ENCODE measurements around the gene TRMT44.
"Not testable (repeated sequence)": the region's sequence is repeated elsewhere in the genome, so short reads cannot be mapped to it uniquely, and the experiment has no call there.

Gene TRMT44

DNA sequence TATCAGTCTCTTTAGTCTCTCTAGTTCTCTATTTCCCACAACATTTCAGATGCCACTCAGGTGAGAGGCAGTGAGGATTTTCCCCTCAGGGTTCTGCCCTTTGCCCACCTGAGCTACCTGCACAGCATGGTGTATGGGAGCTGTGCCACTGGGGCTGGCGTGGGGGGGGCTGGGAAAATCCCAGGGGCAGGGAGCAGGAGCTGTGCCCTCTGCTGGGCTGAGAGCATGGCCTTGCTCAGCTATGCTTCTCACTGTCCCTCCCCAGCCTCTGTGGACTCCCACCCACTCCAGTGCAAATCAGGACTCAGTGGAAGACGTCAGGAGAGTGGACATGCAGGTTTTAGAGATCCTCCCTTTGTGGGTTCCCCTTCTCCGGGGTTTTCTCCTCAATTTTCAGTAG is 57.2 kb downstream of the TRMT44 start:
- no peak for DNase-seq

DNA sequence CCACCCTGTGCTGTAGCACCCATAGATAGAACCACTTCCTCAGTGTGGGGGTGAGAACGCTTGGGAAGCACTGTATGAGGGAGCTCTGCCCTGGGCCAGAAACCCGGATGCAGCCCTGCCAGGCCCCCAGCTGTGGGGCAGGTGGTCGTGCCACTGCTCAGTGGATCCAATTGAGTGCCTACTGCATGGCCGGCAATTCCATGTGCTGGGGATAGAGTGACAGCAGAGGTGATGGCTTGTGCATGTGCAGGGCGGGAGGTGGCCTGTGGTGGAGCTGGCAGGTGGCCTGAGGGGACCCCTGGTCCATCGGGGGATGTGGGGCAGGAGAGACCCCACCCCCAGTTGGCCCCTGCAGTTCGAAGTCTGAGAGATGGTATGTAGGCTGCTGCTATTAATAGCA is 60.4 kb downstream of the TRMT44 start:
- no peak for DNase-seq

DNA sequence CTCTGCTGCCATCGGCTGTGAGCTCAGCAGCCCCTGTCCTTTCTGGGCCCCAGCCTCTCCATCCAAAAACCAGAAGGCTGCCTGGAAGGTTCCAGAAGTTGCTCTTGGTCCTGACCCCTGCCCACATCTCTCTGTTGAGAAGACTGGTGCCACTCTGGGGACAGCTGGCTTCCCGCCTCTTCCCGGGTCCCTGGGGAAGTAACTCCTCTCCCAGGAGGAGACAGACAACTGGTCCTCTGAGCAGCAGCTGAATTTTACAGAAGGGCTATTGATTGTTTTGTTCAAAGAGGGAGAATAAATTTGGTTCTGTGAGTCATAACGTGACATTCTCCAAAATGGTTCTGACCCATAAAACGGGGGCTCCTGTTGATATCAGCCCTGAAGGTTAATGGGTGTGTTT is 61.2 kb downstream of the TRMT44 start:
- DNase-seq, result peak; percentile 4

DNA sequence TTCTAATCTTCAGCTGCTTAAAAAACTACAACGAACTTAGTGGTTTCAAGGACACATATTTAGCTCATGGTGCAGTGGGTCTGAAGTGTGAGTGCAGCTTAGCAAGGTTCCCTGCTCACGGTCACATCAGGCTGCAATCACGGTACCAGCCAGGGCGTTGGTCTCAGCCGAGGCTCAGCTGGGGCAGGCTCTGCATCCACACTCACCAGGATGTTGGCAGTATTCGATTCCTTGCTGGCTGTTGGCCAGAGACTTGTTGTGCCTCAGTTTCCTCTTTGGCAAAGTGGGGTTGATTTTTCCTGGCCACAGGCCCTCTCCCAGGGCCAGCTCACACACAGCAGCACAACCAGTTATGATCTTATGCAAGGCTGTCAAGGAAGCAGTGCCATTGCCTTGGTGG is 61.8 kb downstream of the TRMT44 start:
- DNase-seq, result no peak

DNA sequence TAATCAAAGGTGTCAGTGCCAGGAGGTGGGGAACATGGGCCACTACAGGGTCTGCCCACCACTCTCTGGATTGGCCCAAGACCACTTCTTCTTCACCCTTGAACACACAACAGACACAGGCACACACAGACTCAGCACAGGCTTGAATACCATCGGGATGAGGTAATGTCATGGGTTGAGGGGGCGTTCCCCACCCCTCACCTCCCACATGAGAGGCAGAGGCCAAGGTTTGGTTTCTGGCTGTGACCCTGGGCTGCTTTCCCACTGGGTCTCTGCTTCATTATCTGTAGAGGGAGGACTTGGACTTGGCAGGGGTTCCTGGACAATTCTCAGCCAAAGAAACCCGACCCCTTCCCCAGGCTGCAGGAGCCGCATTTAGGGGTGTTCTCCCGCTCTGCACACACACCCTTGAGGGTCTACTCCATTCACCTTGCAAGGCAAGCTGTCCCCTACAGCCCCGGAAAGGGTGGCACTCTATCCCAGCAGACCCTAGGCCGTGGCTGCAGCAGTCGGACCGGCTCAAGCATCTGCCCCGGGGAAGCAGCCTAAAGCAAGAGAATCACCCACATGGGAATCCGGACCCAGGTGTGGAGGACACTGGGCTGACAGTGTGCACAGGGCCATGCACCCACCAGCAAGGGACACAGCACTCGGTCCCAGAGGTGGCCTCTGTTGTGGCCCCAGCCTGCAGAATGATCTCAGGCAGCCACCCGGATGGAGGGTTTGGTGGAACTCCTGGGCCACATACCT is 62.4 kb downstream of the TRMT44 start:
- no peak for DNase-seq

DNA sequence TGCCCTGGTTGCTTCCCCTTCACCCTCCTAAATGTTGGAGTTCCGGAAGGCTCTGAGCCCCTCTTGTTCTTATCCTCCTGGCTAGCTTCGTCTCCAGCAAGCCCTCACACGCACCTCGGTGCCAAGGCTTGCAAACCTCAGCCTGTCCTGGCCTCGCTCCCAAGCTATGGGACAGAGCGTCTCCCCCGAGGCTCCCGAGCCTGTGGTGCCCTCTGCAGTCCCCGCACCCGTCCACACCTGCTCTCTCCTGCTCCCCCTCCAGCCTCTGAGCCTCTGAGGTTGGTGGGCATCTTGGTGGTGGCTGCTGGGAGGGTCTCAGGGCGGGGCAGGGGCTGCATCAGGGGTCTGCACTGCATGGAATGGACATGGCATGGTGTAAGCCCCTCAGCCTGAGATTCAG is 63.2 kb downstream of the TRMT44 start:
- DNase-seq, result no peak

DNA sequence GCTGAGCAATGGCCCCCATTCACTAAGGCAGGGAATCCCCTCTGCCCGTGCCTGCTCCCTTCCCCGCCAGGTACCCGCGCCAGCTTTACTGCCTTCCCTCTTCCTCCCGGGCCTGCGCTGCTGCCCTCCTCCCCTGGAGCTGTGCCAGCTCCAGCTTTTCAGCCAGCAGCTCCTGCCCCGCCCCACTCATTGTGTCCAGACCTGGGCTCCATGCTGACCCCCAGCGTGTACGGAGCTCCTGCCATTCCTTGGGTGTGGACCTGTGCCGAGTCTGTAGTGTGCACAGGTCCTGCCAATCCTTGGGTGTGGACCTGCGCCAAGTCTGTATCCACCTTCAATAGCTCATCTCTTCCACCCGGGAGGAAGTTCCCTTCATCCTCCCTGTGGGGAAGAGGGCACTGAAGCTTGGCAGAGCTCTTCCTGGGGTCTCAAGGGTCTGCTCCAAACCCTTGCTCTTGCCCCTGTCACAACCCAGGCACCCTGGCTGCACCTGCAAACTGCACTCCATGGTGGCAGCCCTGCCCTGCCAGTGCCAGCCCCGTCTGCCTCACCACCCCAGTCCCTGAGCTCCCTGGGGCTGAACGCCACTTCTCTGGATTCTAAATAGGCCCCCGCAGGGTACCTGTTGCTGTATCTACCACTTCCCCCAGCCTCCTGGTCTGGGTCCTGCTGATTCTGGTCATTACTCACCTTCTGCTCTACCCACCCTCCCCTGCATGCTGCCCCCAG is 63.9 kb downstream of the TRMT44 start:
- peak; percentile 6 for DNase-seq

DNA sequence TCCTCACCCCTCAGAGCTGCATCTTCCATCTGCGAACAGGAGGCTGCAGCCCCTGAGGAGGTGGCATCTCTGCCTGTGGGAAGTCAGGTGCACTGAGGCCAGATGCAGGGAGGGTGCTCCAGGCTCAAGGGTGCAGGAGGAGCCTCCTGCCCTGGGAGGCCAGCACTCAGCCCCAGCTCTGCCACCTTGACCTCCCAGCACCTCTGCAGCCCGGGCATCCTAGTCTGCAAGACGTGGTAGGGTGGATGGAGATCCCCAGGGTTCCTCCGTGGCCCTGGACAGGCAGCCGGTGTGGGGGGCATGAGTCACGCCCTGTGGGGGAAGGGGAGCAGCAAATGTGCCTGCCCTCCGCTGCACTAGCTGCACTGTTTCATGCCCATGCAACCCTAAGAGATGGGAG is 64.7 kb downstream of the TRMT44 start:
- no peak for DNase-seq

DNA sequence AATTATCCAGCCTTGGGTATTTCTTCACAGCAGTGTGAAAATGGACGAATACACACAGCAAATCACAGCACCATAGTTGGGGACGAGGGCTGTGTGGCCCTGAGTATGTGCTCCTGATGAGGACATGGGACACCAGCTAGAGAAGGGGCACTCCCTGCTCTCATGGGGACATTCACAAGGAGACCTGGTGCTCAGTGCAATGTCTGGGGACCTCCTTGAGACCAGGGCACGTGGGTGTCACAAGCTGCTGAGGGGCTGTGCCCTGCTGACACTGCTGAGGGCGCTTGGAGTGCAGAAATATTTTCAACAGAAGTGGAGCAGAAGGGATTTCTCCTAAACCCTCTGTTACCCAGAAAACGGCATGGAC is 65.4 kb downstream of the TRMT44 start:
- DNase-seq, result no peak

DNA sequence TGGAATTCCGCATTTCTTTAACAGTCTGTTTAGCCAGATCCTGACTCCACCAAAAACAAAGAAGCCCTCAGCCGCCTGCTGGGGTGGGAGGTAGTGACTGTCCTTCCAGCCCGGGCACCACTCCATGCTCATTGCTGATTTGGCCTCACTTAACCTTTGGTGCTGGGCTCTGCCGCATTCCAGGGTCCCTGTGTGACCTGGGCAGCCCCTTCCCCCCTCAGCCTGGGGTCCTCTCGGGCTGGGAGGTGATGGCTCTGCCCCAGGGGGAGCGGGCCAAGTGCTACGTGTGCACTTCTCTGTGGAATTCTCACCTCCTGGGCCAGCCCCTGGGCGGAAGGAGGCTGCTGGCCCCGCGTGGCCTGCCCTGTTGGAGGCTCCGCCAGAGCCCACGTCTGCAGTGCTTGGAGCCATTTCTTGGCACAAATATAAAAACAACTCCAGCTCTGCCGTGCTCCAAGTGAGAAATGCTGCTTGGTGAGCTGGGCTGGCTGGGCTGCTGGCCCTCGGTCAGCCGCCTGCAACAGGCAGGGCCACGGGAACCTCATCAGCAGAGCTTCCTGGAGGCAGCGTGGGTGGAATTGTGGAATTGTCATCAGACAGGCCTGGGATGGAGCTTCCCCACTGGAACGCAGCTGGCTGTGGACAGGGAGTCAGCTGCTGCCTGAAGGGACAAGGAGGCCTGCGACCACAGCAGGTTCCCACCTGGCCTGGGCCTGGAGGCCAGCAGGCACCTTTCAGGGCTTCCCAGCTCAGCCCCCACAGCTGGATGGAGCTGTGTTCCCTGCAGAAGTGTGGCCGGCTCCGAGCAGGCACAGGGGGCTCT is 66.0 kb downstream of the TRMT44 start:
- DNase-seq, result no peak

DNA sequence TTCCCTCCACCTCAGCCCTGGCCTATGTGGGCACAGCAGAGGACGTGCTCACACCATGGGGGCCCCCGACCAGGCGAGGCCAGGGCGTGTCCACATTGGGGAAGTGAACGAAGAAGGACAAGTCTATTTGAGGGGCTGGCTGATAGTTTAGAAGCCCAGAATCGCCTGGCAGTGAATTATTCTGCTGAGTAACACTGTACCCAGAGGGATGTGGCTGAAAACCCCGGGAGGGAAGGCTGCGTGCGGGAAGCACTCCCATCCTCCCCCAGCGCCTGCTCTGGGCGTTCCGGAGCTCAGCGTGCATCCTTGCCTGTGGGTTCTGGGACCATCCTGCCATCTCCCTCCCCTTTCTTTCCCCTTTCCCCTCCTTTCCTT is 66.6 kb downstream of the TRMT44 start:
- DNase-seq, result no peak

DNA sequence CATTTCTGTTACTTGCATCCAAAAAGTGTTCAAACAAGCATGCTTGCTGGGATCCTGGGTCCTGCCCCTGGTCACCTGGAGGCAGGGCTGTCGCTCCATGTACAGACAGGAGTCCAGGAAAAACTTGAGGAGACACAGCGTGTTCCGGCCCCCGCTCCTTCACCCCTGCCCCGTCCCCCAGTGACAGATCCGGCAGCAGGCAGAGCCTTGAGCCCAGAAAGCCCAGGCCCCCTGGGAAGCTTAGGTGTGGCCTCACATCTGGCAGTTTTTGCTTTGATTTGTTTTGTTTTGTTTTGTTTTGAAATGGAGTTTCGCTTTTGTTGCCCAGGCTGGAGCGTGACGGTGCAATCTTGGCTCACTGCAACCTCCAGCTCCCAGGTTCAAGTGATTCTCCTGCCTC is 67.0 kb downstream of the TRMT44 start:
- peak; percentile 7 for DNase-seq

DNA sequence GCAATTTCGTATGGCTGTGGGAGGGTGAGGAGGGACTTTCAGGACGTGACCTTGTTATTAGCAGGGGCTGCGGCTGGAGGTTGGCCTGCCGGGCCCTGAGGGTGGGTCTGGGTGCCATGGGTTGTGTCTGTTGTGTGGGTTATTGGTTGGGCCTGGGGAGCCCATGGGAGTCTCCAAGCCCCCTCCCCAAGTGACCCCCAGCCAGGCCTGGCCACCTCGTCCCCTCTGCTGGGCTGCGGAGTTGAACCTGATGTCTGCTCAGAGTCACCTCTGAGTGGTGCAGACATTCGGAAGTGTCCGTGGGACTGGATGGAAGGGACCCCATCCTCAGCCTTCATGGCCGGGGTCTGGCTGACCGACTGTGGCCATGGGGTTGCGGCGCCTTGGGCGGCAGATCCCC is 67.7 kb downstream of the TRMT44 start:
- DNase-seq, result no peak

DNA sequence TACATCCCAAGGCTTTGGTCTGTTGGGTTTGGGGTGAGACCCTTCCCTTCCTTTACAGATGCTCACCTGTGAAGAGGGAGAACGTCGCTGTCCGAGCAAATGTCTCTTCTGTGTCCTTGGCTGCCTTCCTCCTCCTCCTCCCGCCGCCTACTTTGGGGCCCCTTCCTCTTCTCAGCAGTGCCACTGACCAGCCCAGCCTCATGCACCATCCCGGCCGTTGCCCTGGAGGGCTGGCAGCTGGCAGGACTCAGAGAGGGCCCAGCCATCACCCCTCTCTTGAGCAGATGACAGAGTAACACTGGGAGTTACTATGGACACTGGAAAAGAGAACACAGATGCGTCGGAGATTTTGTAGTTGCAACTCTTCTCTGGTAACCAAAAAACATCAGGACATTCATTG is 68.2 kb downstream of the TRMT44 start:
- no peak for DNase-seq

DNA sequence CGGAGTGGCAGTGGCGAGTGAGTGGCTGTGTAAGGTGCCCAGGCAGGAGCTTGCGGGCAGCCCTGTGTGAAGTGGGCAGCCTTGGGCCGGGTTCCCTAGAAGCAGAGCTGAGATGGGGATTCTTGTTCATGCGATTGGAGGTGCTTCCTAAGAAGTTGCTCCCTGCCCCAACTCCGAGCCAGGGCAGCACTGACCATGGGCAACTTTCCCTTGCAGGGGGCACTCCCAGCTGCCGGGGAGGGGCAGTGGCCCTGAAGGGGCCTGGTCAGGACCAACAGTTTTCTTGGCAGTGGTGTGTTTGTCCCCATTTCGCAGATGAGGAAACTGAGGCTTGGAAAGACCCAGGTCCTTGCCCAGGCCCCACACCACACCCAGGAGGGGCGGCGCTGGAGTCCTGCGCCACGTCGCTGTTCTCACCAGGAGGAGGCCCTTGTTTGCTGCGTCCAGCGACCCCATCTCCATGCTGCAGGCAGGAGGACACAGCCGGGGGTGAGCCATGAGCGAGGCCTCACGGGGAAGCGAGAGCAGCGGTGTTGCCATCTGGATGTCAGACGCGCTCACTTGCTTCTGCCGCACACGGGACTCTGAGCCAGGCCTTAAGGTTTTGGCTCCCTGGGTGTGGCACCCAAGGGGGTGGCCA is 68.9 kb downstream of the TRMT44 start:
- no peak for DNase-seq

DNA sequence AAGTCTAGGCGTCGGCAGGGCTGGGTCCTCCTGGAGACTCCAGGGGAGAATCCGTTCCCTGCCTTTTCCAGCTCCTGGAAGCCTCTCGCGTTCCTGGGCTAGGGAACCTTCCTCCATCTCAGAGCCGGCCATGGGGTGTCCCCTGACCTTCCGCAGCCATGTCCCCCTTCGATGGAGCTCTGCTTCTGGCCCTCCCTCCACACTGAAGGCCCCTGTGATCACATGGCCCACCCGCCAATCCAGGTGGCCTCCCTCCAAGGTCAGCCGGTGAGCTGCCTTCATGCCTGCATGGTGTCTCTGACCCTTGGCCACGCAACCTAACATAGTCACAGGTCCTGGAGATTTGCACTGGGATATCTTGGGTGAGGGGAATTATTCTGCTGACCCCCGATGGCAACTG is 69.6 kb downstream of the TRMT44 start:
- DNase-seq, result no peak

DNA sequence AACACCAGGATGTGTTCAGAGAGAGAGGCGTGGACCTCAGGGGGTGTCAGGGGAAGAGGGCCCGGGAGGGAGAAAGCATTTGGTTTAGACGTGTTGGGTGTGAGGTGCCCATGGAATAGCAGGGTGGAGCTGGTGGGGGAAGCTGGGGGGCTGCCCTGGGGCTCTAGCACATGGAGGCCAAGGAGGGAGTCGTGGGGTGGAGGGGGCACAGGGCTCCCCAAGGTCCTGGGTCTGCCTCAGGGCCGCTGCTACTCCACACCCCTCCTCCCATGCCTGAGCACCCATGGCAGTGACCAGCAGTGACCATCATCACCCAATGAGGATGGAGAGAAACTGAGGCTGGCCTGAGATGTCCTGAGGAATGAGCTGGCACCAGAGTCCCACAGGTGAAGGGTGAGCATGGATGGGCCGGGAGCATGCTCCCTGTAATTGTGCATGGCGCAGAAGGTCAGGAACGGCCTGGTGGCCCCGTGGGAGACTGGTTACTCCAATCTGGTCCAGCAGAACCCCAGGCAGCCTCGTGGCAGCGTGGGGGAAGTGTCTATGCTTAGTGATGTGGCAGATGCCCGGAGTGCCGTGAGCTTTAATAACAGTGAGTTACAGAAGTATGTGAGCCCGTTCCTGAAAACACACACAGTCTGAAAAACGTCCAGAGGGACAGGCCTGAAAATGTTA is 70.2 kb downstream of the TRMT44 start:
- no peak for DNase-seq

DNA sequence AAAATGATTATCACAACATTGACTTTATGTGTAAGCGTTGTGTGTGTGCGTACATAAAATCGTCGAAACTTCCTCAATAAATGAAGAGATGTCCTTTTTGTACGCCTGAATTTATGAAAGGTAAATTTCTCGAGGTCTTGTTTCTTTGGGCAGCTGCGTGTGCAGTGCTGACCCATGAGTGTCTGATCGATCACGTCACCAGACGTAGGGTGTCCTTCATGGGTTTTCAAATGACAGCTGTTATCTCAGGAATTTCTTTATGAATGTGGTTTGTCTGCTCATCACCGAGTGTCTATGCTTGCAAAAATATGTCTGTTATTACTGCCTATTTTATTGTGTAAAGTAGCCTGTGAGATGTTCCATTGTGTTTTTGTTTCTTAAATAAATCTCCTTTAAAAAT is 71.9 kb downstream of the TRMT44 start:
- DNase-seq, result no peak

DNA sequence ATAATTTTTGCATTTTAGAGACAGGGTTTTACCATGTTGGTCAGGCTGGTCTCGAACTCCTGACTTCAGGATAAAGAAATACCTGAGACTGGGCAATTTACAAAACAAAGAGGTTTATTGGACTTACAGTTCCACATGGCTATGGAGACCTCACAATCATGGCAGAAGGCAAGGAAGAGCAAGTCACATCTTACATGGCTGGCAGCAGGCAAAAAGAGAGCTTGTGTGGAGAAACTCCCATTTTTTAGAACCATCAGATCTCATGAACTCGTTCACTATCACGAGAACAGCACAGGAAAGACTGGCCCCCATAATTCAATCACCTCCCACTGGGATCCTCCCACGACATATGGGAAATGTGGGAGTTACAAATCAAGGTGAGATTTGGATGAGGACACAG is 72.5 kb downstream of the TRMT44 start:
- not testable (repeated sequence) for DNase-seq

DNA sequence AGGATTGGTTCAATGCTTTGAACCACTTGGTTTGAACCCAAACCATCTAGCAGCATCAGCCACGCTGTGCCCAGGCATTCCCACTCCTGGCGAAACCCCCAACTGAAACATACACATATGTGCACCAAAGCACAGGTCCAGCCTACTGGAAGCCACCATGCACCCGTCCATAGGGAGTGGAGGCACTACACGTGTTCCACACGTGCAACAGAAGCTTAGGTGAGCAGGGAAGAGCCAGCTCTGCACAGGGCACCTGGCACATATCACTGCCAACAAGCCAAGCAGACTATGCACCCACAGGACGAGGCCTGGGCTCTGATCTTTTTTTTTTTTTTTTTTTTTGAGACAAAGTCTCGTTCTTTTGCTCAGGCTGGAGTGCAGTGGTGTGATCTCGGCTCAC is 73.4 kb downstream of the TRMT44 start:
- DNase-seq, result no peak

DNA sequence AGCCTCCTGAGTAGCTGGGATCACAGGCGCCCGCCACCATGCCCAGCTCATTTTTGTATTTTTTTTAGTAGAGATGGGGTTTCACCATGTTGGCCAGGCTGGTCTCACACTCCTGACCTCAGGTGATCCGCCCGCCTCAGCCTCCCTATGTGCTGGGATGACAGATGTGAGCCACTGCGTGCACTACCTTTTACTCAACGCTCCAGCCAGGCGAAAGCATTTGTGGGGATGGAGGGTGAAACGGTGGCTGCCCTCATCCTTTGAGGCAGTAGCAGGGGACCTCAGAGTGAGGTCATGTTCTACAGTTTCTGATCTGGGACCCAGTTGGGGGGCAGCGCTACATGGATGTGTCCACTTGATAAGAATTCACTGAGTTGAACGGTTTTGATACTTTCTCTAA is 73.8 kb downstream of the TRMT44 start:
- no peak for DNase-seq

DNA sequence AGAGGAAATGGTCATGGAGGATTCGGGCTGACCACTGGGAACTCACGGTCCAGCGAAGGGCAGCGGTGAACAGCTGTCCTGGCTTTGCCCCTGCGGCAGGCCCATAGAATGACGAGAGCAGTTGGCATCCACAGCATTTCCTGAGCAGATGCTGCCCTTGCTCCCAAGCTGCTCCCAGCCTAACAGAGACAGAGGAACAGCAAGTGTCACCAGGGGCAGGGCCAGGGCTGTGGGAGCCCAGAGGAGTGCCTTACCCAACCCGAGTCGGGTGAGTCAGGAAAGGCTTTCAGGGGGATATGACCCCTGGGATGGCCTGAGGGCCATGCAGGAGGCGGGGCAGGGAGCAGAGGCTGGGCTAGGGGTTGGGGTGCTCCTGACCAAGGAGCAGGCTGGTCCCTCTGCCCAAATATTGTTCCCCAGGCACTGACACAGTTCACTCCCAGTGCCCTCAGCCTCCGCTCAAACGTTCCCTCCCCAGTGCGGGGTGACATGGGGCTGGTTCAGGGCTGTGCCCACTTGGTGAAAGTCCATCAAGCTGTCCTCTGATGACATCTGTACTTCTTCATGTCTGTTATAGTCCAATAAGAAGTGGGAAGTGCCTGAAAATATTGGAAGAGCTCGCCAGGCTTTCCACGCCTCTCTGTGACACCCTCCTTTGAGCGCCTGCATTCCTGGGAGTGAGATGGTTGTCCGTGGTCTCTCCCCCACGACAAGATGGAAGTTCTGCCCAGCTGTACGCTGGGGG is 74.9 kb downstream of the TRMT44 start:
- peak; percentile 47 for DNase-seq
